ENCODE data around the gene IL1R2. TPM values are rescaled to one million over a fixed set of nuclear protein-coding genes. Genes with fewer than 3 reads are reported as not detected.

Gene IL1R2
- total and polyA plus RNA-seq, 2 experiments from 2014 or later: not detected

- Histone ChIP-seq H3K9me3 (ENCODE audit: low read depth) (no peaks in the 10 kb centered on the region), H3K4me1 (ENCODE audit: low read depth) (no peaks in the 10 kb centered on the region), H3K36me3 (no peaks in the 10 kb centered on the region), H3K27ac (no peak overlapping the region), H3K27me3 (no peaks in the 10 kb centered on the region), H3K4me3 (no peak overlapping the region)
- DNase-seq (ENCODE audit: low read depth in 1 of 2, low spot score in 1 of 2): no peak
- TF ChIP-seq CTCF (IDR thresholded peaks at IDR 0.05; ENCODE audit: low read depth, low read length): no peak
Observed at GRCh38 chr2:101960819-101961337, 30.9 kb upstream of the IL1R2 start.

GRCh38 chr2:101961338-101962191 lies 30.2 kb upstream of the IL1R2 start:
- peak; percentile 41 for TF ChIP-seq CTCF (IDR thresholded peaks at IDR 0.05; ENCODE audit: low read depth, low read length)
- Histone ChIP-seq H3K27me3 (no peaks in the 10 kb centered on the region), H3K4me1 (ENCODE audit: low read depth) (no peaks in the 10 kb centered on the region), H3K4me3 (no peak overlapping the region), H3K9me3 (ENCODE audit: low read depth) (no peaks in the 10 kb centered on the region), H3K27ac (no peak overlapping the region), H3K36me3 (no peaks in the 10 kb centered on the region)
- peak; percentile 20 to 100 for DNase-seq (ENCODE audit: low read depth in 1 of 2, low spot score in 1 of 2)

GRCh38 chr2:101962309-101962708 lies 29.5 kb upstream of the IL1R2 start:
- no peaks in the 10 kb centered on the region for H3K27me3 ChIP-seq
- no peaks in the 10 kb centered on the region for H3K36me3 ChIP-seq
- H3K9me3 ChIP-seq (ENCODE audit: low read depth): no peaks in the 10 kb centered on the region
- H3K4me1 ChIP-seq (ENCODE audit: low read depth): no peaks in the 10 kb centered on the region
- H3K27ac ChIP-seq: no peak overlapping the region
- no peak overlapping the region for H3K4me3 ChIP-seq
- no peak for DNase-seq (ENCODE audit: low read depth in 1 of 2, low spot score in 1 of 2)
- no peak for TF ChIP-seq CTCF (IDR thresholded peaks at IDR 0.05; ENCODE audit: low read depth, low read length)

- H3K36me3 ChIP-seq: no peaks in the 10 kb centered on the region
- no peaks in the 10 kb centered on the region for H3K4me1 ChIP-seq (ENCODE audit: low read depth)
- TF ChIP-seq CTCF (IDR thresholded peaks at IDR 0.05; ENCODE audit: low read depth, low read length): no peak
- no peaks in the 10 kb centered on the region for H3K27me3 ChIP-seq
- DNase-seq (ENCODE audit: low read depth in 1 of 2, low spot score in 1 of 2): no peak
- H3K27ac ChIP-seq: no peak overlapping the region
- no peak overlapping the region for H3K4me3 ChIP-seq
- no peaks in the 10 kb centered on the region for H3K9me3 ChIP-seq (ENCODE audit: low read depth)
Observed at GRCh38 chr2:101963198-101963597, 28.6 kb upstream of the IL1R2 start.

- TF ChIP-seq CTCF (IDR thresholded peaks at IDR 0.05; ENCODE audit: low read depth, low read length): no peak
- no peaks in the 10 kb centered on the region for H3K36me3 ChIP-seq
Observed at GRCh38 chr2:101967826-101968513, 23.8 kb upstream of the IL1R2 start.

More at GRCh38 chr2:101967826-101968513, 23.8 kb upstream of the IL1R2 start:
- no peaks in the 10 kb centered on the region for H3K4me1 ChIP-seq (ENCODE audit: low read depth)
- H3K4me3 ChIP-seq: no peak overlapping the region
- H3K27me3 ChIP-seq: no peaks in the 10 kb centered on the region
- no peaks in the 10 kb centered on the region for H3K9me3 ChIP-seq (ENCODE audit: low read depth)
- peak in 1 of 2 donors; percentile 83 for DNase-seq (ENCODE audit: low read depth in 1 of 2, low spot score in 1 of 2)
- H3K27ac ChIP-seq: no peak overlapping the region
